ENCODE data around the gene ANKRD10.
"Not testable (repeated sequence)": the region's sequence is repeated elsewhere in the genome, so short reads cannot be mapped to it uniquely, and the experiment has no call there.

Gene ANKRD10

GRCh38 chr13:110957181-110957884 lies 42.5 kb upstream of the ANKRD10 start:
- no peak for DNase-seq (ENCODE audit: extremely low spot score)
- TF ChIP-seq CTCF (IDR thresholded peaks at IDR 0.05; ENCODE audit: control extremely low read depth, extremely low read depth, low read depth, missing control alignments) = no peak
- ChIA-PET CTCF (no interaction called here), POLR2A (no interaction called here)

- CTCF ChIA-PET; POLR2A ChIA-PET; DNase-seq (ENCODE audit: extremely low spot score): not testable (repeated sequence)
Observed at GRCh38 chr13:110956216-110956615, 41.3 kb upstream of the ANKRD10 start.

- DNase-seq (ENCODE audit: extremely low spot score); POLR2A ChIA-PET; CTCF ChIA-PET: not testable (repeated sequence)
Observed at GRCh38 chr13:110955608-110956007, 40.7 kb upstream of the ANKRD10 start.

- POLR2A ChIA-PET, CTCF ChIA-PET: not testable (repeated sequence)
- peak; percentile 20 for DNase-seq (ENCODE audit: extremely low spot score)
Observed at GRCh38 chr13:110955072-110955503, 40.2 kb upstream of the ANKRD10 start.

- CTCF ChIA-PET = interaction anchor here (1.2 kb wide), 1 partner anchor 9 kb away, joined by 3 read pairs; no protein-coding TSS in a partner anchor
- peak; percentile 12 for DNase-seq (ENCODE audit: extremely low spot score)
- POLR2A ChIA-PET = not testable (repeated sequence)
Observed at GRCh38 chr13:110954533-110954920, 39.7 kb upstream of the ANKRD10 start.

- peak; percentile 6 for DNase-seq (ENCODE audit: extremely low spot score)
- CTCF ChIA-PET = interaction anchor here (0.8 to 1.2 kb wide), 2 partner anchors 9 to 11 kb away, joined by 3 read pairs; no protein-coding TSS in a partner anchor
- POLR2A ChIA-PET = no interaction called here
- no peak for TF ChIP-seq CTCF (IDR thresholded peaks at IDR 0.05; ENCODE audit: control extremely low read depth, extremely low read depth, low read depth, missing control alignments)
Observed at GRCh38 chr13:110953833-110954532, 39.1 kb upstream of the ANKRD10 start.

- ChIA-PET POLR2A (no interaction called here), CTCF (interaction anchor here (0.8 to 1.2 kb wide), 2 partner anchors 8 to 10 kb away, joined by 3 read pairs; no protein-coding TSS in a partner anchor)
- no peak for TF ChIP-seq CTCF (IDR thresholded peaks at IDR 0.05; ENCODE audit: control extremely low read depth, extremely low read depth, low read depth, missing control alignments)
- peak; percentile 9 for DNase-seq (ENCODE audit: extremely low spot score)
Observed at GRCh38 chr13:110953416-110953815, 38.5 kb upstream of the ANKRD10 start.

- POLR2A ChIA-PET; DNase-seq (ENCODE audit: extremely low spot score); CTCF ChIA-PET: not testable (repeated sequence)
Observed at GRCh38 chr13:110952135-110952534, 37.3 kb upstream of the ANKRD10 start.

- DNase-seq (ENCODE audit: extremely low spot score) = no peak
- ChIA-PET CTCF (no interaction called here), POLR2A (no interaction called here)
- TF ChIP-seq CTCF (IDR thresholded peaks at IDR 0.05; ENCODE audit: control extremely low read depth, extremely low read depth, low read depth, missing control alignments) = no peak
Observed at GRCh38 chr13:110950819-110951570, 36.1 kb upstream of the ANKRD10 start.

All from GM10248 (cell line).